H1 (cell line): ENCODE results near the gene CAVIN1. TPM values are rescaled to one million over a fixed set of nuclear protein-coding genes. Genes with fewer than 3 reads are reported as not detected.

Source experiments
- BCL11A ChIP-seq, 2 experiments: IDR thresholded peaks; one replicate each; pipeline ENCODE4 v1.6.1; 2011; ENCODE audit warnings: low read depth in 2 of 2, low read length in 2 of 2, mild to moderate bottlenecking in 2 of 2
- JUND ChIP-seq: IDR thresholded peaks from 2 replicates; pipeline ENCODE4 v1.6.1; 2011; ENCODE audit warnings: mild to moderate bottlenecking, improper control_type of control experiment, low read length
- KDM1A ChIP-seq: fragments of 200-600, 300-600 bp; sonication (generic); IDR thresholded peaks from 2 replicates; pipeline ENCODE4 v1.7.1; 2016; ENCODE audit warnings: mild to moderate bottlenecking, low read length, borderline replicate concordance
- POLR2AphosphoS5 ChIP-seq: IDR thresholded peaks from 2 replicates; pipeline ENCODE4 v1.6.1; 2011; ENCODE audit warnings: low read depth, low read length
- SAP30 ChIP-seq: fragments of 300-600 bp; sonication (generic); IDR thresholded peaks from 2 replicates; pipeline ENCODE4 v1.7.1; 2012; ENCODE audit warnings: low read length, moderate library complexity, mild to moderate bottlenecking, inconsistent platforms; ENCODE audit not compliant: insufficient read depth, insufficient replicate concordance
- SUZ12 ChIP-seq: fragments of 200-600 bp; sonication (generic); IDR thresholded peaks from 2 replicates; pipeline ENCODE4 v1.6.1; 2012; ENCODE audit warnings: mild to moderate bottlenecking, inconsistent platforms, low read length, moderate library complexity, mixed read lengths
- USF2 ChIP-seq: IDR thresholded peaks from 2 replicates; pipeline ENCODE4 v1.6.1; 2011; ENCODE audit warnings: low read length, improper control_type of control experiment
- polyA plus RNA-seq, 7 experiments: library from polyadenylated mRNA; depleted of rRNA in 3 of 7; stranded (reverse) in 5 of 7; unstranded in 2 of 7; fragments of >200 nt in 5 of 7; fragments of 200-250 nt in 2 of 7; gene quantifications; 1 replicate in 5 of 7; 2 replicates in 1 of 7; 4 replicates in 1 of 7; pipeline versions ENCODE4 v1.2.1 to v1.2.3, GENCODE V29; 2011 to 2013; ENCODE audit warnings: missing spikeins in 2 of 7, mixed read lengths in 2 of 7
- total RNA-seq: library from RNA; stranded (reverse); fragmentation: NEBNext Ultra II Directional; extraction: Animal tissue kit (Norgen Biotek cat#: 25700); gene quantifications from 2 replicates; pipeline ENCODE4 v1.2.1, GENCODE V29; 2021

The CAVIN1 gene
- total and polyA plus RNA-seq, 2 of the 8 experiments (the other 6 are each of a cell fraction or from before 2014, with no cell fraction given), result 16.2 to 41.6 TPM

GRCh38 chr17:42358434-42358833 is 64.6 kb downstream of the CAVIN1 start (continued):
- TF ChIP-seq JUND, result no peak
- no peak for TF ChIP-seq BCL11A (IDR thresholded peaks at IDR 0.05; ENCODE audit: low read depth in 2 of 2, low read length in 2 of 2)
- TF ChIP-seq POLR2AphosphoS5, result no peak
- no peak for TF ChIP-seq SUZ12
- TF ChIP-seq USF2, result no peak
- no peak for TF ChIP-seq SAP30
- TF ChIP-seq KDM1A, result no peak
